ENCODE data around the gene PIP5KL1.

The PIP5KL1 gene

DNA sequence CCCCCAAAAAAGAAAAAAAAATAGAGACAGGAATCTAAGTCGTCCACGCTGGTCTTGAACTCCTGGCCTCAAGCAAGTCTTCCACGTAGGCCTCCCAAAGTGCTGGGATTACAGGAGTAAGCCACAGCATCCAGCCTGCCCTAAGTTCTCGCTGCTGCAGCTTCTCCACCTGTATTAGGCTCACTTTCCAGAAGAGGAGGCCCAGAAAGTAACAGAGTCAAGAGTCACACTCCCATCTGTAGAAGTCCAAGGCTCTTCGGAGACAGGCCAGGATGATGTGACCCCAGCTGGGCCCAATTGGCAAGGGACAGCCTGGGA, 48.4 kb upstream of the PIP5KL1 start:
- H3K4me3 ChIP-seq (ENCODE audit: low read depth, low read length, poor library complexity, severe bottlenecking) = peak overlapping the region; percentile 83
- H3K9ac ChIP-seq (ENCODE audit: low read length) = peak overlapping the region; percentile 91
- H3K79me2 ChIP-seq (ENCODE audit: insufficient read depth, low read length) = peaks cover 62% of the 10 kb centered on the region
- H3K4me1 ChIP-seq (ENCODE audit: insufficient read depth, low read length, severe bottlenecking) = peaks cover 79% of the 10 kb centered on the region
- TF ChIP-seq, protein P1, sequence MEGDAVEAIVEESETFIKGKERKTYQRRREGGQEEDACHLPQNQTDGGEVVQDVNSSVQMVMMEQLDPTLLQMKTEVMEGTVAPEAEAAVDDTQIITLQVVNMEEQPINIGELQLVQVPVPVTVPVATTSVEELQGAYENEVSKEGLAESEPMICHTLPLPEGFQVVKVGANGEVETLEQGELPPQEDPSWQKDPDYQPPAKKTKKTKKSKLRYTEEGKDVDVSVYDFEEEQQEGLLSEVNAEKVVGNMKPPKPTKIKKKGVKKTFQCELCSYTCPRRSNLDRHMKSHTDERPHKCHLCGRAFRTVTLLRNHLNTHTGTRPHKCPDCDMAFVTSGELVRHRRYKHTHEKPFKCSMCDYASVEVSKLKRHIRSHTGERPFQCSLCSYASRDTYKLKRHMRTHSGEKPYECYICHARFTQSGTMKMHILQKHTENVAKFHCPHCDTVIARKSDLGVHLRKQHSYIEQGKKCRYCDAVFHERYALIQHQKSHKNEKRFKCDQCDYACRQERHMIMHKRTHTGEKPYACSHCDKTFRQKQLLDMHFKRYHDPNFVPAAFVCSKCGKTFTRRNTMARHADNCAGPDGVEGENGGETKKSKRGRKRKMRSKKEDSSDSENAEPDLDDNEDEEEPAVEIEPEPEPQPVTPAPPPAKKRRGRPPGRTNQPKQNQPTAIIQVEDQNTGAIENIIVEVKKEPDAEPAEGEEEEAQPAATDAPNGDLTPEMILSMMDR (IDR thresholded peaks at IDR 0.05; ENCODE audit: low read length) = no peak
- TF ChIP-seq EZH2 (IDR thresholded peaks at IDR 0.05; ENCODE audit: borderline replicate concordance, low read length) = no peak
- H3F3A ChIP-seq (ENCODE audit: insufficient read depth, low read length) = no peaks in the 10 kb centered on the region
- H4K20me1 ChIP-seq (ENCODE audit: insufficient read depth, low read length) = no peaks in the 10 kb centered on the region
- H3K9me3 ChIP-seq (ENCODE audit: low read length) = no peaks in the 10 kb centered on the region
- H2AFZ ChIP-seq (ENCODE audit: low read length) = no peak overlapping the region
- peaks cover 27% of the 10 kb centered on the region for H3K36me3 ChIP-seq (ENCODE audit: insufficient read depth, low read length)
- H3K27ac ChIP-seq (ENCODE audit: low read depth, low read length, poor library complexity, severe bottlenecking) = peak overlapping the region; percentile 90
- no peaks in the 10 kb centered on the region for H3K27me3 ChIP-seq (ENCODE audit: insufficient read depth, low read length)
- H3K4me2 ChIP-seq (ENCODE audit: low read length) = peak overlapping the region; percentile 90
- no peaks in the 10 kb centered on the region for H3K9me2 ChIP-seq (ENCODE audit: low read depth, low read length)

DNA sequence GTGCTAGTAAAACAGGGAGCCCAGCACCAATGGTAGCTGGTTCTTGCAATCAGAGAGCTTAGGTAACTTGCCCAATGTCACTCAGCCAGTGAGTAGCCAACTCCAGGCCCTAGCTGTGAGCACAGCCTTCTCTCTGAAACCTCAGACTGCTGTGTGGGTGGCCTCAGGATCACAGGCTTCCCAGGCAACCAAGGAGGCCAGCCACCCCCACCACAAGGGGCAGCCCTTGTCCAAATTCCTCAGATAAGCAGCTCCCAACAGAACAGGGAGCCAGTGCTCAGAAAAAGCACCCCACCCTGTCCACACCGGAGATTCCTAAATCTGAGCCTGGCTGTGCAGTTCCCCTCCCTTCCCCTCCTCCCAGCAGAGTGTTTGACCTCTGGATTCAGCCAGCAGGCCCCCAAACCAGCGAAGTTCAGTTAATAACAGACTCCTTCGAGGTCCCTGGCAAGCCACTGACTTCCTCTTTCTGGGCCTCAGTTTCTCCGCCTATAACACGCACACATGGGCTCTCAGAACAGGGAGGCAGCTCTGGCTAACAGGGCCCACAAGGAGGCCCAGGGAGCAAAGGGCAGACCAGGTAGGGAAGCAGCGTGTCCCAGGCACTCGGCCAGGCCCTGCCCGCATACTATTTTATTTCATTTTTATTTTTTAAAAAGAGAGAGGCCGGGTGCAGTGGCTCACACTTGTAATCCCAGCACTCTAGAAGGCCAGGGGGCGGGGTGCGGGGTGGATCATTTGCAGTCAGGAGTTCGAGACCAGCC, 47.5 kb upstream of the PIP5KL1 start:
- Histone ChIP-seq H3K9ac (ENCODE audit: low read length) (peak overlapping the region; percentile 91), H4K20me1 (ENCODE audit: insufficient read depth, low read length) (no peaks in the 10 kb centered on the region), H3K4me2 (ENCODE audit: low read length) (peak overlapping the region; percentile 90), H3K4me1 (ENCODE audit: insufficient read depth, low read length, severe bottlenecking) (peaks cover 79% of the 10 kb centered on the region), H3K9me3 (ENCODE audit: low read length) (no peaks in the 10 kb centered on the region), H3K4me3 (ENCODE audit: low read depth, low read length, poor library complexity, severe bottlenecking) (peak overlapping the region; percentile 83), H3K9me2 (ENCODE audit: low read depth, low read length) (no peaks in the 10 kb centered on the region), H3K27ac (ENCODE audit: low read depth, low read length, poor library complexity, severe bottlenecking) (peak overlapping the region; percentile 90), H3K36me3 (ENCODE audit: insufficient read depth, low read length) (peaks cover 27% of the 10 kb centered on the region), H3F3A (ENCODE audit: insufficient read depth, low read length) (no peaks in the 10 kb centered on the region), H3K79me2 (ENCODE audit: insufficient read depth, low read length) (peaks cover 66% of the 10 kb centered on the region), H2AFZ (ENCODE audit: low read length) (no peak overlapping the region), H3K27me3 (ENCODE audit: insufficient read depth, low read length) (no peaks in the 10 kb centered on the region)
- TF ChIP-seq, protein P1 (IDR thresholded peaks at IDR 0.05; ENCODE audit: low read length) = peak; percentile 19; the same call in 1 of the 2 replicates
- no peak for TF ChIP-seq EZH2 (IDR thresholded peaks at IDR 0.05; ENCODE audit: borderline replicate concordance, low read length)

DNA sequence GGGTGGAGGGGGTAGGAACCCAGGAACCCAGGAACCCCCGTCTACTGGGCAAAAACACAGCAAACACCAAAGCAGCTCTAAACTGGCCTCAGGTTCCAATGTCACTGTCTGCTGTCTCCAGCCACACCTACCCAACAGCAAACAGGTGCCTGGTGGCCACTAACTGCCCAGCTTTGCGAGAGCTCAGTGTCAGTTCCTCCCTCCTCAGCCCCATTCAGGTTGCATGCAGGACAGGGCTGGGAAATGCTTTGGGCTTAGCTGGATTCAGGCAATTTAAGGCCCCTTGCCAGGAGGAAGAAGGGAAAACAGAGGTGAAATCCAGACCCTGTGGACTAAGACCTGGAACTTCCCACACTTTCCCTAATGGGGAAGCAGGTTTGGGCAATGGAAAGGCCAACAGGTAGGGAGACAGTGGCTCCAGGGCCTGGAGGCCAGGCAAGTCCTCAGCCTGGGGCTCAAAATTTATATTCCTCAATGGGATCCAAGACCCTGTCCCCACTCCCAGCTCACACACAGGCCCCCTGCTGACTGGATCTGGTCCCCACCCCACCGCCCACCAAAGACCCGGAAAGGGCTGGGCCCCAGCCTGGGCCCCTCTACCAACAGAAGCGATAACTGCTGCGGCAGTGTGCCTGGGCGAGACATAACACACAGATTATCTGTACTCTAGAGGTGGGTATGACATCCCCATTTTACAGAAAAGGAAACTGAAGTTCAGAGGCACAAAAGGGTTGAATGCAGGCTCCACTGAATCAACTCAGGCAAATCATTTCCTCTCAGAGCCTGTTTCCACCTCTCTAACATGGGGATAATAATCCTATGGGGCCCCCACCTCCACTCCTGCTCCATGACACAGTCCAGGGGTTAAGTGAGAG, 46.7 kb upstream of the PIP5KL1 start:
- H3K27ac ChIP-seq (ENCODE audit: low read depth, low read length, poor library complexity, severe bottlenecking) = peak overlapping the region; percentile 90
- no peak overlapping the region for H2AFZ ChIP-seq (ENCODE audit: low read length)
- peaks cover 79% of the 10 kb centered on the region for H3K4me1 ChIP-seq (ENCODE audit: insufficient read depth, low read length, severe bottlenecking)
- H3K27me3 ChIP-seq (ENCODE audit: insufficient read depth, low read length) = no peaks in the 10 kb centered on the region
- H3K9ac ChIP-seq (ENCODE audit: low read length) = peak overlapping the region; percentile 91
- peaks cover 66% of the 10 kb centered on the region for H3K79me2 ChIP-seq (ENCODE audit: insufficient read depth, low read length)
- H4K20me1 ChIP-seq (ENCODE audit: insufficient read depth, low read length) = no peaks in the 10 kb centered on the region
- H3K4me3 ChIP-seq (ENCODE audit: low read depth, low read length, poor library complexity, severe bottlenecking) = peak overlapping the region; percentile 83
- no peaks in the 10 kb centered on the region for H3K9me3 ChIP-seq (ENCODE audit: low read length)
- peaks cover 27% of the 10 kb centered on the region for H3K36me3 ChIP-seq (ENCODE audit: insufficient read depth, low read length)
- H3K4me2 ChIP-seq (ENCODE audit: low read length) = peak overlapping the region; percentile 90
- H3F3A ChIP-seq (ENCODE audit: insufficient read depth, low read length) = no peaks in the 10 kb centered on the region
- TF ChIP-seq, protein P1 (IDR thresholded peaks at IDR 0.05; ENCODE audit: low read length) = no peak
- TF ChIP-seq EZH2 (IDR thresholded peaks at IDR 0.05; ENCODE audit: borderline replicate concordance, low read length) = no peak
- no peaks in the 10 kb centered on the region for H3K9me2 ChIP-seq (ENCODE audit: low read depth, low read length)
